K562 treated with DMSO at 1 percent for 48 hours (cell line): Measurements from ENCODE around the gene LRP1. TPM values are rescaled to one million over a fixed set of nuclear protein-coding genes. Genes with fewer than 3 reads are reported as not detected.

Source experiments
- total RNA-seq: library from RNA; unstranded; fragments of 300-600 nt; gene quantifications from 2 replicates; pipeline ENCODE4 v1.2.3, GENCODE V29; 2022; ENCODE audit warnings: low replicate concordance; ENCODE audit errors: extremely low read depth

LRP1 gene
- total RNA-seq: not detected in 2 replicates

DNA sequence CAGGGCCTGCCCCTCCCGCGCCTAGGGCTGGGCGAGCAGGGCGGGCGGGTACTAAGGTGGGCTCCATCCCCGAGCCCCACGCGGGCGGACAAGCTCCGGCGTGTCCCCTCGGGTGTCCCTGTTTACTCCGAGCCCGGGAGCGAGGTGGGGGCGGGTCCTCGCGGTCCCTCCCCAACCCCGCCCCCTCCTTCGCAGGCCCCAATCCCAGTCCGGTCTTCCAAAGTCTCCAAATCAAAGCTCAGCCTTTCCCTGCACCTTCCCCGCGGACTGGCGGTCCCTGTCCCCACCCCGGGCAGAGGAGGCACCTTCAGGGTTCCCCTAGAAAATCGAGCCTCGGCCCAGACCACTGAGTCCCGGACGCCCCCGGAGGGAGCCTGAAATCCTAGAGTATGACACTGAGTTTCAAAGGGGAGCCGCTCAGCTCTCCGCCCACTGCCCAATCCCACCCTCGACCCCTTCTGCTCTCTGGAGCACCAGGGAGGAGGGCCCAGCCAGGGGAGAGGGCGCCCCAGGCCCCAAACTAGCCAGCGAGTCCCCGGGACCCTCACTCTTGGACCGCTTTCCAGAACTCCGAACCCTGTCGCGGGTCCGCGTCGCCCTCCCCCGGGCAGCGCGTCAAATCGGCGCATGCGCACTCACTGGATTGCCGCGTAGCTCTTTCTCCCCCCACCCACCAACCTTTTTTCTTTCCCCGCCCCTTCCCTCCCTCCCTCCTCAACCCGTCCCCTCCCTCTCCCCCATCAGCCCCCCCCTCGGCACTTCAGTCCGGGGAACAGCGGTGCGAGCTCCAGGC, at the start of gene LRP1:
TSS of gene LRP1 (plus strand) at position 758 of the 793 bp plus-strand sequence. CDS start 482 bp downstream, outside the sequence.

DNA sequence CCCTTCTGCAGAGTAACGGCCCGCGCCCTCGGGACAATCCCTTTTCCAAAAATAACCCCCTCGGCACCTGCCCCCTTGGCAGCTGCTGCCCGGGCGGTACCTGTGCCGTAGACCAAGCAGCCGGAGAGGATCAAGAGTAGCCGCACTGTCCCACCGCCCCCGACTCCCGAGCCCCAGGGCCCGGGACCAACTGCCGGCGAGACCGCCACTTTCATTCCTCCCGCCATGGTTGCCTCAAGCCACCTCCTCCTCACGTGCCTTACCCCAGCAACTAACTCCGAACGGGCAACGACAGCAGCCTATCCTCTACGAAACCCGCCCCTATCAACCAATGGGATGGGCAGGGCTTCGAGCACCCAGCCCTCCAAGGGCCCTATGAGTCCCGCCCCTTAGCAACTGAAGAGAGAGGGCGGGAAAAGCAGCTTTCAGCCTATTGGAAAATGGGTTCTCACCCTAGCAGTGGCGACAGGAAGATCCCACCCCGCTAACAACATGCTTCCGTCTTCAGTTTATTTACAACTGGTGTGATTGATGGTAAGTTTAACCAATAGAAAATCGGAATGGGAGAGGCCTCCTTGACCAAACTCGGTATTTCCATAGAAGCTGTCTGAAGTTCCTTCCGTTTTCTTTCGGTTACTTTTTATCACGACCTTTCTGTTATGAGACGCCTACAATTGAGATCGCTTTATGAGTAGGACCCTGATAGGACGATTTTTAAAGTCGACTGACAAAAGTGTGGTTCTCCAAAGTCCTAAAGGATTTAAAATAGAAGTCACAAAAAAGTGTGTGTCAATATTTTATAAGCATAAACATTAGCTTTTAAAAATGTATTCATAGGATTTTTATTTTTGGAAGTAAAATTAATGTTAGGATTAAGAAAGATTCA, 49.5 kb upstream of the LRP1 start, which contains the start of gene NEMP1:
TSS of gene NEMP1 (minus strand) at position 273 of the 886 bp plus-strand sequence. CDS start at position 227, 46 bp downstream.

DNA sequence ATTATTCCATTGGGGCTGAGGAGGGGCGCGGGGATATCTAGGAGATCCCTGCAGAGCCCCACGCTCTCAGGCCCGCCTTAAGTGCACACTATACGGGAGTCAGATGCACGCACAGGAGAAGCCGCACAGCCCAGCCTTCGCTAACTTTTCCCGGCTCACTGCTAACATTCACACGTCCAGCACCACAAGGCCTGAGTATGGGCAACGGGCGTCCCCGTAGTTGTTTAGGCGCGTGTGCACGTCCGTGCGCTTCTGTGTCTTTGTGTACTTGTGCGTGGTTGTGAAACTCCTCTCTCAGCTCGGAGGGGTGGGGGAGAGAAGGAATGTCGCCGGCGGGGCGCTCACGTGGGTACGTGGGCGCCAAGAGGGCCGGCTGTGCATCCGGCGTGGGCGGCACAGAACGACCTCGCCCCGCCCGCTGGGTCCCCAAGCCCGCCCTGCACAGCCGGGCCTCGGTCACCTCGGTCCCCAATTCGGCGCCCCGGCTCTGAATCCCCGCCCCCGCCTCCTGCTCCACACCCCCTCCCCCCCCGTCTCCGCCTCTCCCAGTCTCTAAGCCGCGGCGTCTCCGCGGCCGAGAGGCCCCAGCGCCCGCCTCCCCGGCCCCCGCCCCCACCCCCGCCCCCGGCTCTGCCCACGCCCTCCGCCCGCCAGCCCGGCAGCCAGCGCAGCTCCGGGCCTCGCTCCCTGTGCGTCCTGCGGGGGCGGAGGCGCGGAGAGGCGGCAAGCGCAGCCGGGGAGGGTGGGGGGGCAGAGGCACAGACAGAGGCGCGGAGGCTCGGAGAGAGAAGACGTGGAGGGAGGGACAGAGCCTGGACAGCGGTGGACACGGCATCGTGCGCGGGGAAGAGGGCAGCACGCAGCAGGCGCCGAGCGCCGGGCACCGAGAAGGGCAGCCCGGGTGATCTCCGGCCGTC, 39.7 kb upstream of the LRP1 start, which contains the start of gene NAB2:
TSS of gene NAB2 (plus strand) at position 761 of the 917 bp plus-strand sequence. CDS start 158 bp downstream, outside the sequence.

DNA sequence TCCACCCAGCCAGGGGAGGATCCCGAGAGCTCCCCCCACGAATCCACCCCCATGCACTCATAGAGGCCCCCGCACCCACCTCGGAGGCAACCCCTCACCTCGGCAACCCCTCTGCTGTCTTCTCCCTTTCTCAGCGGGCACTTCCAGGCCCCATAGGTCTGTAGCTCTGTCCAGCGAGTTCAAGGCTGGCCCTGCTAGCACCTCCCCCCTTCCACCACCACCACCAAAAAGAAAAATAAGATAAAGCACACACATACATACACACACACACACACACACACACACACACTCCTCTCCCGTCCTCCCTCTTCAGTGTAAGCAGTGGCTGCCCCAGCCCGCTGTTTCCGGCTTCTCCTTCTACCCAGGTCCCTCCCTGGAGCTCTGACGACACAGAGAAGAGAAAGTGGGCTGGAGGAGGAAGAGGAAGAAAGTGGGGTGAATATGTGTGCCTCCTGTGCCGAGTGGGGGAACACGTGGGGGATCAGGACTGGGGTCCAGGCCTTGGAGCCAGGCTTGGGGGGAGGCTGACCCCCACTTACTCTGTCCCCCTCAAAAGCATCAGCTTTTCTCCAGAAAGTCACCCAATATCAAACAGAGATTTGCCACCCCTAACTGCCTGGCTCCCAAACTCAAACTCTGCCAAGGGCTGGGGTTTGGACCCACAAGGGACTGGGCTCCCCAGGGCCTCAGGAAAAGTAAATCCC, 17.1 kb upstream of the LRP1 start, which contains the start of gene STAT6:
TSS of gene STAT6 (minus strand) at position 332 of the 704 bp plus-strand sequence. CDS start 3,084 bp downstream, outside the sequence.

DNA sequence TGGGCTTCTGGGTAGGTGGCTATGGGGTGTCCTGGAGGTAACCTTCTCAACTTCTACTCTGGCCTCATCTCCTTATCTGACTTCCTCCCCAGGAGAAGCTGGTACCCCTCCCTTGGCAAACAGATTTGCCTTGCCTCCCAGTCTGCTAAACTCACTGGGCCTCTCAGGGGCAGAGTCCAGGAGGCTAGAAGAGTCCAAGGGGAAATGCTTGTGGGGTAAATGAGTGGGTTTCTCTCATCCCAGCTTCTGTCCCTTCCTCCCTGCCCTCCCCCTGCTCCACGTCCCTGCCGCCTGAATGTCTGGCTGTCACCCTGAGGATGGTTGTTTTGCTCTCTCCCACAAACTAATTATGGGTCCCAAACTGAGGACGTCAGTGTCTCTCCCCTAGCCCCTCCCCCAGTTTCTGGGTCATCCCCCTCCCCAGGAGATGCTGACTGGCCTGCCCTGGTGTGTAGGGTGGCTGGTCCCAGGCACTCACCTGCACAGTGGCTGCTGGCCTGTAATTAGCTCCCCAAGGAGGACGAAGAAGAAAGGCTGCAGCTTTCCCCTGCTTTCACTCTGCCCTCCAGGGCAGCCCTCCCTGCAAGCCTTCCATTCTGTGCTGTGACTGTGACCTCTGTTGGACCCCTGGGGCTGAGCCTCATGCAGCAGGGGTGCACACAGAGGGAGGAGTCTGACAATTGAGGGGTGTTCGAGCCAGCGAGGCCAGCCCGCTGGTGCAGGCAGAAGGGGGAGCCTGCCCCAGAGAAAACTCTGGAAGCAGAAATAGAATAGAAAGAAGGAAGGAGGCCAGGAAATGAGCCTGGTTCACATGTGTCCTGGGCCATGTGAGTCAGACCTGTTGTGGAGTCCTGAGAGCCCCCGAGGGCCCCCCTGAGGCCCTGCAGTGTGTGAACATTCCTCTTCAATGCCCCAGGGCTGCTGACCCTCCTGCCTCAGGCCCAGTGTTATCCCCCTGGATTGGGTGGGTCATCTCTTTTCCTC, 19.0 kb downstream of the LRP1 start, which contains the start of gene LRP1-AS:
TSS of gene LRP1-AS (minus strand) at position 659 of the 984 bp plus-strand sequence.

DNA sequence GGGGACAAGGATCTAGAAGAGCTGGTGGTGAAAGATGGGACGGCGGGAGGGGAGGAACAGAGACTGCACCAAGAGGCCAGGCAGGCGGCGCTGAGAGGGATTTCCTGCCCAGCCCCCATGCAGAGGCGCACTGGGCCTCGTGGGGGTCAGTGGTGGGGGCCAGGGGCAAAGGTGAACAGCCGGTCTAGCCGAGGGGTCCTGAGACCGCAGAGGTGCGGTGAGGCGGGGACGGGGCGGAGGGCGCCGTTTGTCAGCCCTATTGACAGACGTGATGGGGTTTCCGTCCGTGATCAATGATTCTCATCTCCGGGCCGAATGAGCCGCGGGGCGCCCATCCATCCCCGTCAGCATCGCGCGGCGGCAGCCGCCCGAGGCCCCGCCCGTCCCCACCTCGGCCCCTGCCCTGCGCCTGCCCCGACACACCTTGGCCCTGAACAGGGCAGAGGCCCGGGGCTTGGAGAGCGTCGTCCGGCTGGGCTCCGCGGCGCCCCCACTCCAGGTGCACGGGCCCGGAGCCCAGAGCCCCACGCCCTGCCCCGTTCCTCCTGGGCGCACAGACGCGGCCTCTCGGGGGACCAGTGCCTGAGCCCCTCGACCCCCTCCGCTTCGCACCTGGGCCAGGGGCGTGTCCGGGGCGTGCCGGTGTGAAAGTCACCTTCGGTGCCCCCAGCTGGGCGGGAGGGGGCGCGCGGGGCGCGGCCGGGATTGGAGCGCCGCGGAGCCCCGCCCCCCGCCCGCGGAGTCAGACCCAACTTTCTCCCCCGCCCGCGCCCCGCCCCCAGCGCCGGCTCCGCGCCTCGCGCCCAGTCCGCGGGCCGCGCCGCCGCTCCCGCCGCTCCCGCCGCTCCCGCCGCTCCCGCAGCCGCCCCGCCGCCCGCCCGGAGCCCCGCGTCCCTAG, 88.0 kb downstream of the LRP1 start, which contains the start of gene NXPH4:
TSS of gene NXPH4 (plus strand) at position 781 of the 898 bp plus-strand sequence. CDS start 176 bp downstream, outside the sequence.

DNA sequence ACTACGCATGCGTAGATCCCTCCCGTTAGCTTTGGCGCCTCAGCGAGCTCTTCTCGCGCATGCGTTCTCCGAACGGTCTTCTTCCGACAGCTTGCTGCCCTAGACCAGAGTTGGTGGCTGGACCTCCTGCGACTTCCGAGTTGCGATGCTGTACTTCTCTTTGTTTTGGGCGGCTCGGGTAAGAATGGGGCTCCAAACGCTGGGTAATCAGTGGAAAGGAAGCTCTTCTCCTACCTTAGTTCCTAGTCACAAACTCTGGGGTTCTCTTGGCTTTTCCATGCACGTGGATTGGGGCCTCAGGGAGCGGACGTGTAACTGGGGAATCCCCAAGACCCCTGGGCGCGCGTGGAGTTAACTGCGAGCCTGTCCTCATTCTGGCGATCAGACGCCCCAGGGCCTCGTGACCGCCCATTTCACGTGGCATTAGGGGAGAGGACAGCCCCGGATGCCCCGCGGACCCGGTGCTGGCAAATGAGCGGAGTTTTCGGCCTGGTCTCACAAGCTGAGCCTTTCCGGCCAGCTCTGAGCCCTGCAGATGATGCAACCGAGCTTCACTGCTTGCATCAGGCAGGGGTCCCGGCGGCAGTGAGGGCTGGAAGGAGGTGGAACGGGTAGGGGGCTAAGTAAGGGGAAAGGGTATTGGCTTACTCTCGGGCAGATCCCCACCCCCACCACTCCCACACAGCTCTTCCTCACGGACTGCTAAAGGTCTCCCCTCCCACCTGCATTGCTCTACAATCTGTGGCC, 101.5 kb downstream of the LRP1 start, which contains the start of gene SHMT2:
TSS of gene SHMT2 (plus strand) at position 78 of the 747 bp plus-strand sequence. CDS start at position 146, 68 bp downstream.

DNA sequence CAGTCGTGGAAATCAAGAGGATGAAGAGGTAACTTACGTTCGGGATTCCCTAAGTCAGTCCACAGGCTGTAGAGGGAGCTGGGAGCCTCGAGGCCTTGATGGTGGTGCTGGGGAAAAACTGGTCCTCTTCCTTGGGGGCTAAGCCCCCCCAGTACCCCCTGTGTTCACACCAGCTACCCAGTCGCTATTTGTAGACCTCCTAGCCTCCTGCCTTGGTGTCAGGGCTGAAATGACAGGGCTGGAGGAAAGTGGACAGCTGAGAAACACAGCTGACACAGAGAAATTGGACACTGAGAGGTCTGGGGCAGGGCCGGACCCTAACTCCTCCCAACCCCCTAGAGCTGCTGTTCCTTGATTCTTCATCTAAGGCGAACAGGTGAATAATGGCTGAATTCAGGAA, 122.7 kb downstream of the LRP1 start, which contains the start of gene STAC3:
TSS of gene STAC3 (minus strand) at position 232 of the 400 bp plus-strand sequence. CDS start 1,551 bp downstream, outside the sequence.

Other genes with a start within 250 kb of the LRP1 start
- gene SDR9C7, start 194.1 kb upstream of the LRP1 start, total RNA-seq: not detected in 2 replicates
- not detected in 2 replicates for gene RDH16, start 170.9 kb upstream of the LRP1 start, total RNA-seq
- not detected in 2 replicates for gene ZBTB39, start 121.9 kb upstream of the LRP1 start, total RNA-seq
- gene TAC3, start 112.0 kb upstream of the LRP1 start, total RNA-seq: not detected in 2 replicates
- not detected in 2 replicates for gene MYO1A, start 78.4 kb upstream of the LRP1 start, total RNA-seq
- not detected in 2 replicates for gene NEMP1, start 49.7 kb upstream of the LRP1 start, total RNA-seq
- gene NAB2, start 39.4 kb upstream of the LRP1 start, total RNA-seq: not detected in 2 replicates
- not detected in 2 replicates for gene STAT6, start 17.1 kb upstream of the LRP1 start, total RNA-seq
- not detected in 2 replicates for gene LRP1-AS, start 19.1 kb downstream of the LRP1 start, total RNA-seq
- gene NXPH4, start 88.3 kb downstream of the LRP1 start, total RNA-seq: not detected in 2 replicates
- not detected in 2 replicates for gene SHMT2, start 101.2 kb downstream of the LRP1 start, total RNA-seq
- not detected in 2 replicates for gene STAC3, start 122.7 kb downstream of the LRP1 start, total RNA-seq